K562 (cell line): ENCODE results near the gene SIGMAR1. TPM values are rescaled to one million over a fixed set of nuclear protein-coding genes. Genes with fewer than 3 reads are reported as not detected.

ENCODE experiments used
- ARID3A ChIP-seq: IDR thresholded peaks from 2 replicates; pipeline ENCODE4 v1.6.1; 2012; ENCODE audit warnings: low read depth, low read length, improper control_type of control experiment, borderline replicate concordance
- BCL6 ChIP-seq: fragments of 250-450 bp; sonication (Bioruptor Pico); IDR thresholded peaks from 2 replicates; pipeline ENCODE4 v1.4.0; 2020
- EZH2 ChIP-seq: IDR thresholded peaks from 2 replicates; pipeline ENCODE4 v1.6.1; 2012; ENCODE audit warnings: low read depth, mild to moderate bottlenecking, inconsistent platforms, low read length, borderline replicate concordance
- HDAC1 ChIP-seq, 2 experiments: fragments of 450-650 bp; IDR thresholded peaks; 2 replicates each; pipeline ENCODE4 v1.6.1; 2016 to 2017; ENCODE audit warnings: inconsistent platforms in 1 of 2, mild to moderate bottlenecking in 1 of 2, moderate library complexity in 1 of 2
- HMG20A ChIP-seq: fragments of 450-650 bp; formaldehyde crosslinking; conservative IDR thresholded peaks from 2 replicates; pipeline ENCODE4 v1.4.0; 2020; ENCODE audit warnings: mild to moderate bottlenecking, mixed read lengths
- ID3 ChIP-seq, 2 experiments: fragments of 250-450 bp in 1 of 2; fragments of 450-650 bp in 1 of 2; sonication (Bioruptor Pico) in 1 of 2; IDR thresholded peaks; 2 replicates each; pipeline versions ENCODE4 v1.6.1 to v1.8.0; 2016 to 2021; ENCODE audit warnings: mild to moderate bottlenecking in 2 of 2, moderate library complexity in 2 of 2, missing compliant biosample characterization in 1 of 2, missing genetic modification characterization in 1 of 2
- KLF10 ChIP-seq: fragments of 250-450 bp; sonication (Bioruptor Pico); IDR thresholded peaks from 2 replicates; pipeline ENCODE4 v1.6.1; 2021; ENCODE audit warnings: matching md5 sums
- KLF6 ChIP-seq: fragments of 250-450 bp; sonication (Bioruptor Pico); IDR thresholded peaks from 2 replicates; pipeline ENCODE4 v1.4.0; 2020; ENCODE audit warnings: mild to moderate bottlenecking, moderate library complexity, borderline replicate concordance
- NELFE ChIP-seq: IDR thresholded peaks from 2 replicates; pipeline ENCODE4 v1.6.1; 2011; ENCODE audit warnings: mild to moderate bottlenecking; ENCODE audit not compliant: insufficient read depth, insufficient read length
- NR2C1 ChIP-seq, 2 experiments: fragments of 450-650 bp; IDR thresholded peaks; 2 replicates each; pipeline ENCODE4 v1.6.1; 2017; ENCODE audit warnings: mild to moderate bottlenecking in 2 of 2, antibody characterized with exemption in 1 of 2, inconsistent platforms in 1 of 2, missing compliant biosample characterization in 1 of 2, missing genetic modification characterization in 1 of 2
- PCBP1 ChIP-seq: fragments of 200-400 bp; formaldehyde crosslinking; IDR thresholded peaks from 2 replicates; pipeline ENCODE4 v1.6.1; 2018; ENCODE audit warnings: mild to moderate bottlenecking, low read depth, low read length; ENCODE audit not compliant: poor library complexity, severe bottlenecking
- POLR3G ChIP-seq: IDR thresholded peaks from 2 replicates; pipeline ENCODE4 v1.6.1; 2011; ENCODE audit not compliant: insufficient read length, insufficient replicate concordance; ENCODE audit errors: extremely low read depth
- SAFB2 ChIP-seq: fragments of 200-400 bp; formaldehyde crosslinking; IDR thresholded peaks from 2 replicates; pipeline ENCODE4 v1.6.1; 2018; ENCODE audit warnings: borderline replicate concordance, low read length, low read depth, moderate library complexity; ENCODE audit not compliant: severe bottlenecking
- SREBF1 ChIP-seq: fragments of 150-350 bp; IDR thresholded peaks from 2 replicates; pipeline ENCODE4 v1.6.1; 2014; ENCODE audit warnings: antibody characterized with exemption, low read depth, low read length, borderline replicate concordance
- ZBTB33 ChIP-seq: sonication (generic); formaldehyde crosslinking; IDR thresholded peaks from 2 replicates; pipeline ENCODE4 v1.8.1; 2023; ENCODE audit warnings: mild to moderate bottlenecking, missing genetic modification reagents
- ZNF146 ChIP-seq: IDR thresholded peaks from one replicate; pipeline ENCODE4 v1.6.1; 2018; ENCODE audit warnings: missing compliant biosample characterization; ENCODE audit not compliant: unreplicated experiment
- polyA plus RNA-seq, 8 experiments: library from polyadenylated mRNA; depleted of rRNA in 4 of 8; stranded (reverse) in 5 of 8; unstranded in 3 of 8; fragments of >200 nt; fragmentation: Nextera tagmentation in 2 of 8; fragmentation: Illumina TruSeq in 1 of 8; extraction: Ambion mirVana in 2 of 8; extraction: Trizol in 1 of 8; gene quantifications; 2 replicates each; pipeline versions ENCODE4 v1.2.1 to v1.2.3, GENCODE V29; 2011 to 2014; ENCODE audit warnings: inconsistent platforms in 1 of 8, missing spikeins in 1 of 8
- total RNA-seq, 7 experiments: library from RNA; depleted of rRNA in 6 of 7; stranded (reverse); fragments of >200 nt in 6 of 7; fragmentation: Illumina TruSeq in 2 of 7; extraction: Trizol in 2 of 7; gene quantifications; 2 replicates each; pipeline versions ENCODE4 v1.2.1 to v1.2.3, GENCODE V29; 2011 to 2021; ENCODE audit warnings: low replicate concordance in 1 of 7
- TF ChIP-seq, protein P1 (sequence below): sonication (generic); formaldehyde crosslinking; IDR thresholded peaks from 2 replicates; pipeline ENCODE4 v1.8.0; 2022; ENCODE audit warnings: mild to moderate bottlenecking, missing genetic modification reagents

The SIGMAR1 gene
- total and polyA plus RNA-seq, 9 of the 15 experiments (the other 6 are each of a cell fraction or from before 2014, with no cell fraction given), result 6.9 to 80.0 (median 35.2) TPM

DNA sequence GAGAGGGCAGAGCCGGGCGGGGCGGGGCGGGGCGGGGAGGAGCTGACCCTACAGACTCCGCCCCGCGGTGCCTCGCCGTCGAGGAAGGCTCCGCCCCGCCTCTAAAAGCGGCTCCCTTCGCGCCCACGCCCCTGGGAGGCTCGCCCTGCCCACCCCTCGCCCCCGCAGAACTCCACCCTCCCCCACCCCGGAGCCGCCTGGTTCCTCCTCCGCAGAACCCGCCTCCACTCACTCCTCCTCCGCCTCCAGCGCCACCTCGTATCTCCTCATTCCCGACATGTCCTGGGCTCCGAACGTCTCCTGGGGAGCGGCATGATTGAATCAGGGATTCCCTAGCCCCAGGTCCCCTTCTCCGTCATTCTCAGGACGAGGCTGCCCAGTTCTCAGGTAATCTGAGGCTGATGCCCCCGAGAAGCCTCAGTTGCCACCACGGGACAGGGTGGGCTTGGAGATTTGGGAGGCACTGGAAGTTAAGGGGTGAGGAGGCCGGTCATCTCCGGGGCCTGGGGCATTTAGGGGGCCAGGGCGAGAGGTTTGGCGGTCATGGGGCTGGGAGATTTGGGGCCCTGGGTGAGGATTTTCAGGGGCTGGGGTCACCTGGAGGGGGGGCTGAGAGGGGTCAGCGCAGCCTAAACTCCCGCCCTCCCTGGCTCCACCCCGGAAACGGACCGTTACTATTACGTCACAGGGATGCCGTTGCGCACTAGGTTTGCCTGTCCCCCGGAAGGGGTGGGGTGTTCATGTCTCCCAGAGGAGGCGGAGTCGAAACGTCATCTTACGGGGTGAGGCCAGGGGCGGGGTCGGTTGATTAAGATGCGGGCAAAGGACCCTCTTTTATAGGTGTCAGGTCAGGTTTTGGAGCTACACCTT lies 28.0 kb upstream of the SIGMAR1 start (continued):
- TF ChIP-seq ZBTB33 (CRISPR knock-in tag) (no peak), ARID3A (no peak), NR2C1 (IDR thresholded peaks at IDR 0.05) (peak; percentile 85), NR2C1 (tag; IDR thresholded peaks at IDR 0.05) (peak; percentile 77; the same call in 1 of the 2 replicates), SAFB2 (no peak), ZNF146 (CRISPR knock-in tag) (no peak), KLF10 (CRISPR knock-in tag) (no peak), BCL6 (no peak), NELFE (no peak), ID3 (CRISPR knock-in tag; IDR thresholded peaks at IDR 0.05) (no peak), ID3 (tag; IDR thresholded peaks at IDR 0.05) (no peak), HDAC1 (IDR thresholded peaks at IDR 0.05) (peak in 1 of 2 experiments; percentile 80; a peak in 2 of 4 replicates), PCBP1 (no peak), HMG20A (no peak), POLR3G (no peak), KLF6 (no peak), SREBF1 (no peak), EZH2 (no peak)
- TF ChIP-seq, protein P1, sequence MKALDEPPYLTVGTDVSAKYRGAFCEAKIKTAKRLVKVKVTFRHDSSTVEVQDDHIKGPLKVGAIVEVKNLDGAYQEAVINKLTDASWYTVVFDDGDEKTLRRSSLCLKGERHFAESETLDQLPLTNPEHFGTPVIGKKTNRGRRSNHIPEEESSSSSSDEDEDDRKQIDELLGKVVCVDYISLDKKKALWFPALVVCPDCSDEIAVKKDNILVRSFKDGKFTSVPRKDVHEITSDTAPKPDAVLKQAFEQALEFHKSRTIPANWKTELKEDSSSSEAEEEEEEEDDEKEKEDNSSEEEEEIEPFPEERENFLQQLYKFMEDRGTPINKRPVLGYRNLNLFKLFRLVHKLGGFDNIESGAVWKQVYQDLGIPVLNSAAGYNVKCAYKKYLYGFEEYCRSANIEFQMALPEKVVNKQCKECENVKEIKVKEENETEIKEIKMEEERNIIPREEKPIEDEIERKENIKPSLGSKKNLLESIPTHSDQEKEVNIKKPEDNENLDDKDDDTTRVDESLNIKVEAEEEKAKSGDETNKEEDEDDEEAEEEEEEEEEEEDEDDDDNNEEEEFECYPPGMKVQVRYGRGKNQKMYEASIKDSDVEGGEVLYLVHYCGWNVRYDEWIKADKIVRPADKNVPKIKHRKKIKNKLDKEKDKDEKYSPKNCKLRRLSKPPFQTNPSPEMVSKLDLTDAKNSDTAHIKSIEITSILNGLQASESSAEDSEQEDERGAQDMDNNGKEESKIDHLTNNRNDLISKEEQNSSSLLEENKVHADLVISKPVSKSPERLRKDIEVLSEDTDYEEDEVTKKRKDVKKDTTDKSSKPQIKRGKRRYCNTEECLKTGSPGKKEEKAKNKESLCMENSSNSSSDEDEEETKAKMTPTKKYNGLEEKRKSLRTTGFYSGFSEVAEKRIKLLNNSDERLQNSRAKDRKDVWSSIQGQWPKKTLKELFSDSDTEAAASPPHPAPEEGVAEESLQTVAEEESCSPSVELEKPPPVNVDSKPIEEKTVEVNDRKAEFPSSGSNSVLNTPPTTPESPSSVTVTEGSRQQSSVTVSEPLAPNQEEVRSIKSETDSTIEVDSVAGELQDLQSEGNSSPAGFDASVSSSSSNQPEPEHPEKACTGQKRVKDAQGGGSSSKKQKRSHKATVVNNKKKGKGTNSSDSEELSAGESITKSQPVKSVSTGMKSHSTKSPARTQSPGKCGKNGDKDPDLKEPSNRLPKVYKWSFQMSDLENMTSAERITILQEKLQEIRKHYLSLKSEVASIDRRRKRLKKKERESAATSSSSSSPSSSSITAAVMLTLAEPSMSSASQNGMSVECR (CRISPR knock-in tag), result 0 out of 2 replicates have a peak, but pooled peaks have one; percentile 45
